OCI-LY7 (cell line): ENCODE results near the gene WNT11.

Experiments used
- CTCF ChIP-seq: fragments of 200-600 bp; sonication (generic); conservative IDR thresholded peaks from 2 replicates; pipeline ENCODE4 v1.5.1; 2014; ENCODE audit warnings: mild to moderate bottlenecking, antibody characterized with exemption, low read length, moderate library complexity, mixed read lengths
- EZH2phosphoT487 ChIP-seq: fragments of 200-600 bp; sonication (generic); IDR thresholded peaks from 2 replicates; pipeline ENCODE4 v1.6.1; 2018; ENCODE audit warnings: low read depth, borderline replicate concordance, mild to moderate bottlenecking, mixed run types, antibody characterized with exemption, low read length, moderate library complexity, mixed read lengths

GRCh38 chr11:76158394-76159302 lies 47.7 kb downstream of the WNT11 start:
- TF ChIP-seq EZH2phosphoT487 (no peak), CTCF (no peak)
